ENCODE measurements around the gene NEK4. TPM values are rescaled to one million over a fixed set of nuclear protein-coding genes. Genes with fewer than 3 reads are reported as not detected.

Gene NEK4
- total and polyA plus RNA-seq, 2 of the 13 experiments (the other 11 are each of a cell fraction or from before 2014, with no cell fraction given), result 16.5 to 38.0 TPM

GRCh38 chr3:52792413-52792812, 21.7 kb upstream of the NEK4 start (continued):
- TF ChIP-seq ZBTB1 (CRISPR knock-in tag; IDR thresholded peaks at IDR 0.05; ENCODE audit: borderline replicate concordance), result no peak
- no peak for TF ChIP-seq JUN (CRISPR knock-in tag; IDR thresholded peaks at IDR 0.05)
- no peak for TF ChIP-seq SETDB1 (CRISPR knock-in tag; IDR thresholded peaks at IDR 0.05; ENCODE audit: borderline replicate concordance)
- TF ChIP-seq ZNF781 (CRISPR knock-in tag; IDR thresholded peaks at IDR 0.05; ENCODE audit: borderline replicate concordance, not compliant biosample characterization), result no peak
- no peak for TF ChIP-seq HNRNPL (IDR thresholded peaks at IDR 0.05; ENCODE audit: low read depth, low read length)
- TF ChIP-seq, protein P1, sequence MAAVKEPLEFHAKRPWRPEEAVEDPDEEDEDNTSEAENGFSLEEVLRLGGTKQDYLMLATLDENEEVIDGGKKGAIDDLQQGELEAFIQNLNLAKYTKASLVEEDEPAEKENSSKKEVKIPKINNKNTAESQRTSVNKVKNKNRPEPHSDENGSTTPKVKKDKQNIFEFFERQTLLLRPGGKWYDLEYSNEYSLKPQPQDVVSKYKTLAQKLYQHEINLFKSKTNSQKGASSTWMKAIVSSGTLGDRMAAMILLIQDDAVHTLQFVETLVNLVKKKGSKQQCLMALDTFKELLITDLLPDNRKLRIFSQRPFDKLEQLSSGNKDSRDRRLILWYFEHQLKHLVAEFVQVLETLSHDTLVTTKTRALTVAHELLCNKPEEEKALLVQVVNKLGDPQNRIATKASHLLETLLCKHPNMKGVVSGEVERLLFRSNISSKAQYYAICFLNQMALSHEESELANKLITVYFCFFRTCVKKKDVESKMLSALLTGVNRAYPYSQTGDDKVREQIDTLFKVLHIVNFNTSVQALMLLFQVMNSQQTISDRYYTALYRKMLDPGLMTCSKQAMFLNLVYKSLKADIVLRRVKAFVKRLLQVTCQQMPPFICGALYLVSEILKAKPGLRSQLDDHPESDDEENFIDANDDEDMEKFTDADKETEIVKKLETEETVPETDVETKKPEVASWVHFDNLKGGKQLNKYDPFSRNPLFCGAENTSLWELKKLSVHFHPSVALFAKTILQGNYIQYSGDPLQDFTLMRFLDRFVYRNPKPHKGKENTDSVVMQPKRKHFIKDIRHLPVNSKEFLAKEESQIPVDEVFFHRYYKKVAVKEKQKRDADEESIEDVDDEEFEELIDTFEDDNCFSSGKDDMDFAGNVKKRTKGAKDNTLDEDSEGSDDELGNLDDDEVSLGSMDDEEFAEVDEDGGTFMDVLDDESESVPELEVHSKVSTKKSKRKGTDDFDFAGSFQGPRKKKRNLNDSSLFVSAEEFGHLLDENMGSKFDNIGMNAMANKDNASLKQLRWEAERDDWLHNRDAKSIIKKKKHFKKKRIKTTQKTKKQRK (IDR thresholded peaks at IDR 0.05; ENCODE audit: low read length), result no peak
- no peak for TF ChIP-seq NR3C1 (CRISPR knock-in tag; IDR thresholded peaks at IDR 0.05)
- TF ChIP-seq GRHL1 (CRISPR knock-in tag; conservative IDR thresholded peaks at IDR 0.05), result no peak
- no peak for TF ChIP-seq ZNF281 (CRISPR knock-in tag; IDR thresholded peaks at IDR 0.05; ENCODE audit: borderline replicate concordance)
- TF ChIP-seq MTA3 (CRISPR knock-in tag; IDR thresholded peaks at IDR 0.05), result no peak
- no peak for TF ChIP-seq ZFP90 (CRISPR knock-in tag; IDR thresholded peaks at IDR 0.05; ENCODE audit: borderline replicate concordance)
- TF ChIP-seq ZNF33A (CRISPR knock-in tag; IDR thresholded peaks at IDR 0.05; ENCODE audit: borderline replicate concordance), result no peak
- no peak for TF ChIP-seq CREB1 (IDR thresholded peaks at IDR 0.05)
- TF ChIP-seq CREB1 (CRISPR knock-in tag; IDR thresholded peaks at IDR 0.05), result no peak
- TF ChIP-seq ZNF30 (CRISPR knock-in tag; IDR thresholded peaks at IDR 0.05), result no peak
- no peak for TF ChIP-seq RFX3 (CRISPR knock-in tag; IDR thresholded peaks at IDR 0.05)

All from HepG2 (cell line).